Astrocyte (in vitro differentiated cells and primary cell): ENCODE results near the gene CRBN. TPM values are rescaled to one million over a fixed set of nuclear protein-coding genes. Genes with fewer than 3 reads are reported as not detected.

Source experiments
- DNase-seq: peaks from one replicate; pipeline ENCODE4 v3.0.0-alpha.2; 2010; ENCODE audit warnings: low read depth
- FAIRE-seq: peaks from 2 replicates; lab custom pipeline; 2011; peaks lifted over from hg19 to GRCh38; lab: Jason Lieb, UNC
- H2AFZ ChIP-seq: 2 replicates; pipeline ENCODE4 v1.6.0; 2012; ENCODE audit warnings: low read depth, low read length, inconsistent platforms
- H3K27ac ChIP-seq: 2 replicates; pipeline ENCODE4 v1.5.1; 2011; ENCODE audit warnings: low read depth, low read length, inconsistent platforms
- H3K27me3 ChIP-seq: 2 replicates; pipeline ENCODE4 v1.6.0; 2011; ENCODE audit warnings: low read length, inconsistent platforms; ENCODE audit not compliant: insufficient read depth
- H3K36me3 ChIP-seq: 2 replicates; pipeline ENCODE4 v1.5.1; 2011; ENCODE audit warnings: low read length, inconsistent platforms; ENCODE audit not compliant: insufficient read depth
- H3K4me1 ChIP-seq: 2 replicates; pipeline ENCODE4 v1.5.1; 2011; ENCODE audit warnings: low read length, inconsistent platforms; ENCODE audit not compliant: insufficient read depth
- H3K4me2 ChIP-seq: 2 replicates; pipeline ENCODE4 v1.6.0; 2012; ENCODE audit warnings: low read length, inconsistent platforms
- H3K4me3 ChIP-seq: 2 replicates; pipeline ENCODE4 v1.5.1; 2011; ENCODE audit warnings: low read depth, mild to moderate bottlenecking, low read length, inconsistent platforms; ENCODE audit not compliant: insufficient read depth
- H3K79me2 ChIP-seq: 2 replicates; pipeline ENCODE4 v1.6.0; 2012; ENCODE audit warnings: mild to moderate bottlenecking, low read length, inconsistent platforms; ENCODE audit not compliant: insufficient read depth
- H3K9ac ChIP-seq: 2 replicates; pipeline ENCODE4 v1.6.0; 2012; ENCODE audit warnings: mild to moderate bottlenecking, low read length, inconsistent platforms
- H3K9me3 ChIP-seq: 2 replicates; pipeline ENCODE4 v1.5.1; 2012; ENCODE audit warnings: low read depth, mild to moderate bottlenecking, low read length, inconsistent platforms; ENCODE audit not compliant: insufficient read depth
- H4K20me1 ChIP-seq: 2 replicates; pipeline ENCODE4 v1.6.0; 2012; ENCODE audit warnings: low read length, inconsistent platforms; ENCODE audit not compliant: insufficient read depth
- H3K27ac Mint-ChIP-seq: one replicate; pipeline ENCODE4 v1.8.0; 2021; ENCODE audit warnings: mild to moderate bottlenecking, mixed read lengths; ENCODE audit not compliant: unreplicated experiment
- H3K27me3 Mint-ChIP-seq: one replicate; pipeline ENCODE4 v1.8.0; 2021; ENCODE audit warnings: low read depth, mixed read lengths; ENCODE audit not compliant: unreplicated experiment
- H3K36me3 Mint-ChIP-seq: one replicate; pipeline ENCODE4 v1.8.0; 2021; ENCODE audit warnings: low read depth, mixed read lengths; ENCODE audit not compliant: unreplicated experiment
- H3K4me1 Mint-ChIP-seq: one replicate; pipeline ENCODE4 v1.8.0; 2021; ENCODE audit warnings: low read depth, mixed read lengths; ENCODE audit not compliant: unreplicated experiment
- H3K4me3 Mint-ChIP-seq: one replicate; pipeline ENCODE4 v1.8.0; 2021; ENCODE audit warnings: mild to moderate bottlenecking, moderate library complexity, mixed read lengths; ENCODE audit not compliant: unreplicated experiment
- H3K9me3 Mint-ChIP-seq: one replicate; pipeline ENCODE4 v1.8.0; 2021; ENCODE audit warnings: mild to moderate bottlenecking, mixed read lengths; ENCODE audit not compliant: unreplicated experiment
- EZH2 ChIP-seq: IDR thresholded peaks from 2 replicates; pipeline ENCODE4 v1.6.1; 2012; ENCODE audit warnings: mild to moderate bottlenecking, low read length, inconsistent platforms; ENCODE audit not compliant: insufficient read depth
- total RNA-seq: library from RNA; stranded (reverse); gene quantifications from 2 replicates; pipeline ENCODE4 v1.2.1, GENCODE V29; 2021
- TF ChIP-seq, protein P1 (sequence below): IDR thresholded peaks from 2 replicates; pipeline ENCODE4 v1.5.1; 2011; ENCODE audit warnings: low read depth, mild to moderate bottlenecking, inconsistent platforms, low read length, moderate library complexity; ENCODE audit not compliant: insufficient read depth

The CRBN gene
- total RNA-seq, 1 donor from 2014 or later = 26.1 TPM

DNA sequence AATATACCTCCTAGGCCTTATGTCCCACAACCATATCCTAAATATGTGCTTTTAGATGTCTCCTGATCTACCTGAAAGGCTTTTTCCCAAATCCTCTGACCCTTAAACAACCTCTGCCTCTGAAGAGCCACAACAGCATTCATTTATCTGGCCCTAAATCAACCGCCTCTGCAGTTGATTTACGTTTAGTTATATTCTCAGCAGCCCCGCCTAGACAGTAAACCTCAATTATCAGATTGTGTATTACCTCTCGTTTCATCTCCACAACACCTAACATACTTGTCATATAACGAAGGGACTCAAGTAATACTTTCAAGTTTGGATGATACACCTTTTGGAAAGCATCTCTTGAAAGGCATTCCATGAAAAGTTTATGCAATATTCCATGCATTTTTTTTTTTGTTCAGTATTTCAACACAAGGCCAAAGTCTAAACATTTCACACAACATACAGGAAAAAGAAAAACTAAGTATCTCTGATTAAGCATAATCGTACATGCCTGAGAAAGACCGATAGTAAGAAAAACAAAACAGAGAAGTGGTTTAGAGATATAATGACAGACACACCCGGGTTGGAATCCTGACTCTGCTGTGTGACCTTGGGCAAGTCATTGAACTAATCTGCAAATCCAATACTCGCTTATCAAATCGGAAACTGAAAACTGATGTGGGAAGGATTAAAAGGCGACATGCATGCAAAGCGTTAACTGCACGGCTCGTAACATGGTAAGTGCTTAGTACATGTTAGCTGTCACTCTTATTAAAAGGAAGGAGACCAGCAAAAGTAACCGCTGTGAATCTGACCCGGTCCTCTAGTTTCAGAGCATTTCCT lies 778 bp downstream of the CRBN start:
- Mint-ChIP-seq H3K4me1 (peaks cover 9% of the 10 kb centered on the region), H3K27me3 (peaks cover 13% of the 10 kb centered on the region), H3K9me3 (no peaks in the 10 kb centered on the region), H3K36me3 (no peaks in the 10 kb centered on the region), H3K27ac (no peak overlapping the region), H3K4me3 (peak overlapping the region; percentile 93)
- no peaks in the 10 kb centered on the region for H3K9me3 ChIP-seq
- no peaks in the 10 kb centered on the region for H3K27me3 ChIP-seq
- H3K4me3 ChIP-seq = peak overlapping the region; percentile 90
- peaks cover 13% of the 10 kb centered on the region for H3K4me1 ChIP-seq
- peak overlapping the region; percentile 77 for H3K27ac ChIP-seq
- TF ChIP-seq EZH2 = no peak
- TF ChIP-seq, protein P1, sequence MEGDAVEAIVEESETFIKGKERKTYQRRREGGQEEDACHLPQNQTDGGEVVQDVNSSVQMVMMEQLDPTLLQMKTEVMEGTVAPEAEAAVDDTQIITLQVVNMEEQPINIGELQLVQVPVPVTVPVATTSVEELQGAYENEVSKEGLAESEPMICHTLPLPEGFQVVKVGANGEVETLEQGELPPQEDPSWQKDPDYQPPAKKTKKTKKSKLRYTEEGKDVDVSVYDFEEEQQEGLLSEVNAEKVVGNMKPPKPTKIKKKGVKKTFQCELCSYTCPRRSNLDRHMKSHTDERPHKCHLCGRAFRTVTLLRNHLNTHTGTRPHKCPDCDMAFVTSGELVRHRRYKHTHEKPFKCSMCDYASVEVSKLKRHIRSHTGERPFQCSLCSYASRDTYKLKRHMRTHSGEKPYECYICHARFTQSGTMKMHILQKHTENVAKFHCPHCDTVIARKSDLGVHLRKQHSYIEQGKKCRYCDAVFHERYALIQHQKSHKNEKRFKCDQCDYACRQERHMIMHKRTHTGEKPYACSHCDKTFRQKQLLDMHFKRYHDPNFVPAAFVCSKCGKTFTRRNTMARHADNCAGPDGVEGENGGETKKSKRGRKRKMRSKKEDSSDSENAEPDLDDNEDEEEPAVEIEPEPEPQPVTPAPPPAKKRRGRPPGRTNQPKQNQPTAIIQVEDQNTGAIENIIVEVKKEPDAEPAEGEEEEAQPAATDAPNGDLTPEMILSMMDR = no peak
- peaks cover 2% of the 10 kb centered on the region for H3K36me3 ChIP-seq
- H3K9ac ChIP-seq = peak overlapping the region; percentile 91
- H2AFZ ChIP-seq = peak overlapping the region; percentile 92
- no peak for DNase-seq
- no peak for FAIRE-seq
- peak overlapping the region; percentile 95 for H3K4me2 ChIP-seq
- H3K79me2 ChIP-seq = peaks cover 42% of the 10 kb centered on the region
- H4K20me1 ChIP-seq = peaks cover 14% of the 10 kb centered on the region

DNA sequence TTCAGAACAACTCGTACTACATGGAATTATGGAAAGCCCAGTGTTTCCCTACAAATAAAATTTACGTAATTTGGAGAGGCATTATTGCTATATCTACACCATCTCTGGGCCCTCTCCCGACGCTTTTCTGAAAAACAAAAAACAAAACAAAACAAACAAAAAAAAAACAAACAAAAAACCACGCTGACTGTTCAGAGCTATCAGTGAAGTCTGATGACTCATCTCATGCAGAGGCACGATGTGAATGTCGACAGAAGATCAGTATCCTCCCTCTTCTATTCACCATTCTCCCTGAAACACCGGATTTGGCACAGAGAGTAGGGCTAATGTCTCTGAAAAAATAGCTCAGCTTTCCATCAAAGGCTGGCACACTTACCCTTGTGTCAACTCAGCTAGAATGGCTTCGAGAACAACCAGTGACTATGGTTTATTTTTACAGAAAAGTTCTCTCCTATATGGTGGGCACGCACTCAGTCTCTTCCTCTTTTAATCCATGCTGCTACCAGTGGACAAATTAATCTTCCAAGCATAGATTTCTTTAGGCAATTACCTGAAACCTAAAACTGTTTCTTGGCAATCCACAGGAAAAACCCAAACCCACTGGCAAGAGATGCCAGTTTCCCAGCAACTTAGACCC lies 1.5 kb downstream of the CRBN start:
- TF ChIP-seq EZH2 = no peak
- TF ChIP-seq, protein P1 = no peak
- FAIRE-seq (no peak), DNase-seq (peak; percentile 11)
- Histone ChIP-seq H3K9me3 (no peaks in the 10 kb centered on the region), H3K4me3 (peak overlapping the region; percentile 90), H3K36me3 (peaks cover 8% of the 10 kb centered on the region), H2AFZ (no peak overlapping the region), H3K27ac (no peak overlapping the region), H3K4me1 (peaks cover 13% of the 10 kb centered on the region), H3K9ac (peak overlapping the region; percentile 91), H3K79me2 (peaks cover 42% of the 10 kb centered on the region), H3K4me2 (peak overlapping the region; percentile 95), H4K20me1 (peaks cover 14% of the 10 kb centered on the region), H3K27me3 (no peaks in the 10 kb centered on the region)
- H3K4me1 Mint-ChIP-seq = peaks cover 9% of the 10 kb centered on the region
- H3K9me3 Mint-ChIP-seq = no peaks in the 10 kb centered on the region
- peak overlapping the region; percentile 93 for H3K4me3 Mint-ChIP-seq
- H3K36me3 Mint-ChIP-seq = no peaks in the 10 kb centered on the region
- H3K27me3 Mint-ChIP-seq = peaks cover 6% of the 10 kb centered on the region
- H3K27ac Mint-ChIP-seq = no peak overlapping the region
